Stimulated activated CD4-positive, alpha-beta T cell treated with anti-CD3 and anti-CD28 coated beads, Interleukin-12 subunit alpha, Interleukin-12 subunit beta, amount 100 ng/mL, for 4 hours (primary cell): Measurements from ENCODE around the gene RHEX.
"Not testable (repeated sequence)": the region's sequence is repeated elsewhere in the genome, so short reads cannot be mapped to it uniquely, and the experiment has no call there.

Experiments
- DNase-seq: peaks from one replicate; pipeline ENCODE4 v3.0.0-alpha.2; 2020

RHEX gene

DNA sequence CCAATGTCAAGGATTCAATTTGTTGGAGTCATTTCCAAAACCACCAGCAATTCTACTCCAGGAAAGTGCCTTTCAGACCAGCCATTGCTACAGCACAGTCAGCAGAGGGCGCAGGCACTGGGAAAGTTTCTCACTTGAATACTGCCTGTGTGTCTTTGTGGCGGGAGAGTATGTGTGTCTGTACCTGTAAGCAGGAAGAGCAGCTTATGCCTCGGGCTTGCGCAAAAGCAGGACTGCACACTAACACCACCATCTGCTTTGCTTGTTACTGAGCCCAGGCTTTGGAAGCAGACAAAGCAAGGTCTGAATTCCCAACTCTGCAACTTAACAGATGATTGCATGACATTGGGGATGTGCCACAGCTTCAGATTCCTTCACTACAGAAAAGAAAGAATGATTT is 22.3 kb upstream of the RHEX start:
- DNase-seq = peak; percentile 59

DNA sequence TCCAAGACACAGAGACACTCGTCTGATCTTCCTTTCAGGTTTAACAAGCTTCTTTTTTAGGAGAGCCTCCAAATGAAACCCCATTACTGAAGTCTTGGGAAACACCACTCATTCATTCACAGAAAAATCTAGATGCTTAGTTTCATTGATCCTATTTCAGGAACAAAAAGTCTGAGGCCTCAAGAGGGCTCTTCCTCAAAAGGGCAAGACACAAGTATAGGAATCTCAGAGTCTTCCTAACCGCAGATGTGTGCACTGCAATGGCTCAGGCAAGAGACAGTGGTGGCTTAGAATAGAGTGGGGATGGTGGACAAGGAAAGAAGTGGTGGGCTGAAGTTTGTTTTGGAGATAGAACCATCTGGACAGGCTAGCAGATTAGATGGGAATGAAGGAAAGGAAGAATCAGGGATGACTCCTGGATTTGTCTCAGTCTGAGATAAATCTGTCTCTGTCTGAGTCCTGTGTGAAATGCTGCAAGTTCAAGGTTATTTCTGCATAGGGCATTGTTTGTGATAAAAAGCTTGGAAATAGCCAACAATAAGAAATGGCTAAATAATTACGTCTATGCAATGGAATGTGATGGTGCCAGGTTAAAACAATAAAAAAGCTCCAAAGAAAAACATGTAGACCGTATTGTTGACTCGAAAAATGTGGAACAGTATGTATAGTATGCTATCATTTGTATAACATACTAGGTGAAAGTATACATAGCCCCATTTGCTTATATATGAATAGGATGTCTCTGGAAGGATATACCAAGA is 20.4 kb upstream of the RHEX start:
- DNase-seq = no peak

DNA sequence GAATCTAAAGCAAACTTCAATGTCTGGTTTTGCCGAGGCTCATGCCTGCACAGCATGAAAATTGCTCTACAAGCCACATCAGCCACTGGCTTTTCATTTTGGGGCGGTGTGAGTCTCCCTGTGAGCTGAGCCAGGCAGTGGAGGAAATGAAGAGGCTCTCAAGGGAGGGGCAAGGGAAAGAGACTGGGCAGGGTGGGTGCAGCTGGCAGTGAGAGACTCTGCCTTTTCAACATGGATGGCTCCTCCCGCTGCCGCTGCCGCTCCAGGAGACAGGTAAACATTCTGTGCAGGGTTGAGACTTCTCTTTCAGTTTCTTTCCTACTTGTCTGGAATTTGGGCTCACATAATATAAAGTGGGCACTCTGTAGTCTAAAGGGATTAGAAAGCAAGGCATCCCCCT is 17.9 kb upstream of the RHEX start:
- DNase-seq = no peak

DNA sequence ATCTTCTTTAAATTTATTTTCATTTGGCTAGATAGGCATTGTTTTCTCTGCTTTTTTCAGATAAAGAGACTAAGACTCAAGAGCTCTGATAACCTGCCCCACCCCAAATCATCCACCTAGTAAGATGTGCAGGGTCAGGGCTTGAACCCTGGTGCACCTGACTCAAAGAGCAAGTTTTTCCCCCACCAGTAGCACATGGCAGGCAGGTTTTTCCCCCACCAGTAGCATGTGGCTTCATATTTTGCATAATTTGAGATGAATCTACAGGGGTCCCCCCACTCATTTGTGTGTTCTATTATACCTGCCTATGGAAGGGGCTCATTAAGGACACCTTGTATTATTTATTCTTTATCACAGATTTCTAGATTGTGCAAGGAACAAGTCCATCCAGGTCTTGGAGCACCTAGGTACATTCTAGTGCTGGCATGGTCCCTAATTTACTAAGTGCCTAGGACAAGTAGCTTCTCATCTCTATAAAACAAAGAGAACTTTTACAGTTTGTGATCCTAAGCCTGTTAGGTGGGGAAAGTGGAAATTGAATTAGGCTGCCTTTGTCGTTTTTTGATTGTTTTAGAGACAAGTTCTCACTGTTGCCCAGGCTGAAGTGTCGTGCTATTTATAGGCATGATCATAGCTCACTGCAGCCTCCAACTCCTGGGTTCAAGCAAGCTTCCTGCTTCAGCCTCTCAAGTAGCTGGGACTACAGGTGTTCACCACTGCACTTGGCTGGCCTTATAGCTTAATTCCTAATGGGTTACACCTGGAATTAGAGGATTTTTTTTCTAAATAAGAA is 16.1 kb upstream of the RHEX start:
- no peak for DNase-seq

DNA sequence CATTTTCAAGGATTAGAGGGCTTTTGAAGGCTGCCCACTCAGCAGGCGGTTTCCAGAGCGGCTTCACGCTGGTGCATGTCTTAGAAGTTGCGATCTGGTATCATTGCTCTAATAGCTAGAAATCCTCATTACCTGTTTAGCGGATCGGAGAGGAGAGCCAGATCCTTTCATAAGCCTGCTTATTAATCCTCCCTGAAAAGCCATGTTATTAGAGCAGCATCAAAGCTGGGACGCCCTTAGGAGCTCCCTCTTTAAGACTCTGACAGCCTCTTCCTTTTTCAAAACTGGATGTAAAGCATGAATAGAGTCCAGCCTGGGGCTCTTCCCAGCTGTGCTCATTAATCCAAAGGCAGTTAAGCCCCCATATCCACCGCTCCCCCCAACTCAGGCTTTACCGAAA is 15.4 kb upstream of the RHEX start:
- no peak for DNase-seq

DNA sequence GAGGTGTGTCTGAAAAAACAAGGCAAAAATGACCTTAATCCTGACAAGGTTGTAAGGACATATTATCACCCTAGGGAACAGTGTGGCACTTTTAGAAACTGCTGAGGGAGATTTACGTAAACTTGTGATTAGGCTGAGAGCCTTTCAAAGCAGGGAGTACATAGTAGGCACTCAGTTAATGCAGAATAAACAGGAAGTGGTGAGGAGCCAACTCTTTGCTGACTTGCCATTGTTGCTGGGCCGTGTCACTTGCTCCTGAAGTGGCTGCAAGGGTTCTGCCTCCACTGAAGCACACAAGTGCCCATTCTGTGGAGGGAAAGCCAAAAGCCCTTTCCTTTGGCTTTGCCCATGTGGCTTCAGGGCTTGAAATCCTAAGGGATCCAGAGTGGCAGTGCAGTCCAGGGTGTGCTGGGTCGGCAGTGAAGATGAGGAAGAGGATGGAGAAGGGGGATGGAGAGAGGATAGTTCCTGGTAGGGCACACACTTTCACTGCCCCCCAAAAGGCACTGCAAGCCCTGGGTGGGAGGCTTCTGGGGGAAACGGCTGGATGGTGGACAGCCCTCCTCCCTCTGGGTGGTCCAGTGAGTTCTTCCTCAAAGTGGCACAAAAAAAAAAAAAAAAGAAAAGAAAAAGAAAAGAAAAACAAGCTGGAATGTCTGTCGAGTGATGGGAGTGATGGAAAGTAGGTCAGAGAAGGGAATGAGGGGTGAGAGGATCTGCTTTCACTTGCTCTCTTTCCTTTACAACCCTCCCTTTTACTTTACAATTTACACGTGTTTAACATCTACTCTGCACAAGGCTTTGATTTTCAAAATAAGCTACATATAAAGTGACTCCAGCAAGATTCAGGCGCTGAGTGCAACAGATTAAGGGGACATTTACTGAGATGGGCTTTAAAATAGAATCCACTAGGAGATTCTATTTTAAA is 13.7 kb upstream of the RHEX start:
- no peak for DNase-seq

DNA sequence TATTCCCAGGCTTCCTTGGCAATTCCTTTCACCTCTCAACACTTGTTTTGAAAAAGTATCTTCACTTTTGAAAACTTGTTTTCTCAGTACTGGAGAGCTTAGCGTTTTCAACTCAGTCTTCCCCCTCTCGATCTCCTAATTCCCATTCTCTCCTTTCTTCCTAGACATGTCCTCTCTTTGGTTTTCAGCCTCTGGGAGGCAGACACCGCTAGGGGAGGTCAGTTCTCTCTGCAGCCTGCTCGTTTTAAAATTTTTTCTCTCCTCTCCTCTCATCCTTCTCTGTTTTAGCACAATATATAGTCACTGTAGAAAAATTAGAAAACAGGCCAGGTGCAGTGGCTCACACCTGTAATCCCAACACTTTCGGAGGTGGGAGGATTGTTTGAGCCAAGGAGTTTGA is 12.6 kb upstream of the RHEX start:
- DNase-seq = no peak

DNA sequence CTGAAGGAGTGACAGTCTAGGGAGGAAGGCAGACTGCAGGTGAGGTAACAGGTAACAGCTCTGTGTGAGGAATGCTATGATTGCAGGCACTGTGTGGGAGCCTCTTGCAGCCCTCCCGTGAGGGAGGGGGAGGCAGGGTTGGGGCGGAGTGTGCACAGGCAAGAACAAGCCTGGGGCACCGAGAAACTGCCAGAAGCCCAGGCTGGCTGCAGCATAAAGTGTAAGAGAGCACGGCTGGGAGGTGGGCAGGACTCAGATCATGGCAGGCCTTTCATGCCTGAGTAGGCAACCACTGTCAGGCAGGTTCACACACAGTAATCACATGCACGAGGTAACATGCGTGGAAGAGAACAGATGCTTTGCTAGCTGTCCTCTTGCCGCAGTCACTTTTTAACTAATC is 11.3 kb upstream of the RHEX start:
- no peak for DNase-seq

DNA sequence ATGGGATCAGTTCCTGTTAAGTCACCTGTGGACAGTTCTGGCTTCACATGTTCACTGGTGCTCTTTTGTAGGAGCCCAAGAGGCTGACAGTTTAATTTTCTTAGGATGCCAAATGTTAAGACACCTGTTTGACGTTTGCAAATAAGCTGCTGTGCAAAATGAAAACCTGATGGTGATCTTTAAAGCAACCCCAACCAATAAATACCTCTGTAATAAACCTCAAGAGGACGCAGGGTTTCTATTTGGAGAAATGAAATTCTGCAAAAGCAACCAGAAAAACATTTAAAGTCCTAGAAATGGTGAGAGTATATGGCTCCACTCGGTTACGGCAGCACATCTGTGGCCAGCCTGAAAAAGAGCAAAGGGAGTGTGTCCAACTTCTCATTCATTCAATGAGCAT is 5.7 kb upstream of the RHEX start:
- no peak for DNase-seq

DNA sequence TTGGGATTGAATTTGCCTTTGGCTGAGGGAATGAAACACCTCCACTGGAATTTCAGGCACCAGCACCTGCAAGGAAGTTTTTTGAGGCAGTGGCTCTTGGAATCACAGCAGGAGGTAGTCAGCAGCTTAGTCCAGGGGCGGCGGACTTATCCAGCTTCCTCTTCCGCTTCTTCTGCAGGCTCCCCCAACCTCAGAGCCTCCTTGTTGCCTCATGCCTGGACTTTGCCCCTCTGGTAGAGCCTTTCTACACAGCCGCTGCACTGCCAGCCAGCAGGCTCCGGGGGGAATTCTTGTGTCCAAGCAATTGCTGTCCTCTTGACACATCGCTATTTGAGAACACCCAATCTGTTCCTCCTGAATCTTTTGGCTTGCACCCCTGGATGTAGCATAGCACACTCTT is 4.4 kb upstream of the RHEX start:
- no peak for DNase-seq

DNA sequence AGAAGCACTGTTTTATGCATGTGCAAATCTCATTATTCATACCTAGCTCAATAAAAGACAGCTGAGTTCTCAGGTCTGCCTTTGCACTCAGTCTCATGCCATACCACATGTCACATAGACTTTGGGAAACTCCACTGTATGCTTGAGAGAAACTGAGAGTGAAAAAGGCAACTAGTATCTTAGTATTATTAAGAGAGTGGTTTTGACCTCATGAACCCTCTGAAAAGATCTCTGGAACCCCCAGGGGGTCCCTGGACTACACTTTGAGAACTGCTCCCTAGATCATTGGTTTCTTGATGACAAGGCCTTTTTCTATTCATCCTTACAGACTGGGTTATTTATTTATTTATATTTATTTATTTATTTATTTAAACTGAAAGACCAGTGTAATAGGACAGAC is 3.7 kb upstream of the RHEX start:
- no peak for DNase-seq

DNA sequence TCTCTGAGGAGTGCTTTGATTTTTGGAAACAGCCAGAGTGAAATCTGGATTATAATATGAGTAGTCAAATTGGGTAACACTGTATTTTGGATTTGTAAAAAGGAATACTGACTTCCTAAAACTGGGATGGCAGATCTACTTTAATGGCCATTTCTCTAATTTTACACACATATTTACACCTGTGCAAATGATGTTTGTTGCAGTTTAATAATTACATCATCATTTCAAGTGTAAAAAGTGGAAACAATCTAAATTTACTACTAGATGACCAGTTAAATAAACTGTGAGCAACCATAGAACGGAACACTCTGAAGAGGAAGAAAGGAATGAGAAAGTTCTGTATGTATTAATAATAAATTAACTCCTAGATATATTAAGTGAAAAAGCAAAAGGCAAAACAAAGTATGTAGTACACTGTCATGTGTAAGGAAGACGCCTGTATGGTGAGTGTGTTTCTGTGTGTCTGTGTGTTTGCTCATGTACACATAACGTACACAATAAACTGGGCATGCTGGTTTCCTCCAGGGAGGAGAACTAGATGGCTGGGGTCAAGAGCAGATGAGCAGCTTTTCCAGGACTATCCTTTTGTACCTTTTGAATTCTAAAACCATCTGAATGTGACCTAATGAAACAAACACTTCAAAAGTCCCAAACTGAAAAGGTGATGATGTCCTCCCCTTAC is 2.9 kb upstream of the RHEX start:
- DNase-seq = no peak

DNA sequence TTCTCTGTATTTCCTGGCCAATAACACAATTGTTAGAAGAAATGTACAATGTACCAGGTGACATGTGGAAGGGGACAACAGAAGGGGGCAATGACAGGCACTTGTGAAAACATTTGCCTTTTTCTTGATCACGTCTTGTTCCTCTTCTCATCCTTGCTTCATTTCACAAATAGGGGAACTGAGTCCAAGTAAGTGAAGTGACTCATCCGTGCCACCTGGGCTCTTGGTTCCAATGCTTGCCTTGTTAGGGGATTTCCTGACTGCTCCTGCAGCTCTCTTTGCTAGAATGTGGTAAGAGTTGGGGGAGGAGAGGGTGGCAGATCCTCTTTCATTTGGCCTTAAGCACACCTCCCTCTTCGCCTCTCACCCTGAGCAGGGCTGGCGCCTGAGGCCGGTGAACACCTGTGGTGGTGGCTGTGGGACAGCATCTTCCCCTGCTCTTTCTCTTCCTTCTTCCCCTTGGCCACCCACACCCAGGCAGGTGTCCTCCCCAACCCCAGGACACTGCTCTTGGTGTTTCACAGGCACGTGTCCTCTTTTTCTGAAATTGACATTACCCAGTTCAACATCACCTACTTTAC is 2.2 kb upstream of the RHEX start:
- peak; percentile 33 for DNase-seq

DNA sequence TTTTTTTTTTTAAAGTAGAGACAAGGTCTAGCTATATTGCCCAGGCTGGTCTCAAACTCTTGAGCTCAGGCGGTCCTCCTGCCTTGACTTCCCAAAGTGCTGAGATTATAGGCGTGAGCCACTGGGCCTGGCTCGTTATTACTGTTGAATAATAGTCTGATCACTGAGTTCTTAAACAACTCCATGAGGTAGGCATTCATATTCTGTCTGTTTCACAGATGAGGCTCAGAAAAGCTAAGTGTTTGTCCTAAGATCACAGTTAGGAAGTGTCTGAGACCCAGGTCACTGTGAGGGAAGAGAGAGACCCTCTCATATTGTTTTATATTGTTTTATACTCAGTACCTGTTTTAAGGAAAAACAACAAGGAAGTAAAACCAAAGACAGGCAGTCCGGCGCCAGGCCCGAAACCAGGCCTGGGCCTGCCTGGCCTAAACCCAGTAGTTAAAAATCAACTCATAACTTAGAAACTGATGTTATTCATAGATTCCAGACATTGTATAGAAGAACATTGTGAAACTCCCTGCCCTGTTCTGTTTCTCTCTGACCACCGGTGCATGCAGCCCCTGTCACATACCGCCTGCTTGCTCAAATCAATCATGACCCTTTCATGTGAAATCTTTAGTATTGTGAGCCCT is 625 bp upstream of the RHEX start:
- DNase-seq = not testable (repeated sequence)

DNA sequence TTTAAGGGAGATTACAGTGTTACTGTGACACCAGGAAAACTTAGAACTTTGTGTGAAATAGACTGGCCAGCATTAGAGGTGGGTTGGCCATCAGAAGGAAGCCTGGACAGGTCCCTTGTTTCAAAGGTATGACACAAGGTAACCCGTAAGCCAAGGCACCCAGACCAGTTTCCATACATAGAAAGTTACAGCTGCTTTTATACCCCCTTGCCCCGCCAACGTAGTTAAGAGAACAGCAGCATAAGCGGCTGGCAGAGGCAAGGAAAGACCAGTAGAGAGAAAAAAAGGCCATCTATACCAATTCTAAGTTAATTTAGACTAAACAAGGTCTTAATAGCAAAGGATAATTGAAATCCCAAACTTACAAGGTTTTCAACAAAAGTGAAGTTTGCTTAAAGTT is 643 bp downstream of the RHEX start:
- not testable (repeated sequence) for DNase-seq

DNA sequence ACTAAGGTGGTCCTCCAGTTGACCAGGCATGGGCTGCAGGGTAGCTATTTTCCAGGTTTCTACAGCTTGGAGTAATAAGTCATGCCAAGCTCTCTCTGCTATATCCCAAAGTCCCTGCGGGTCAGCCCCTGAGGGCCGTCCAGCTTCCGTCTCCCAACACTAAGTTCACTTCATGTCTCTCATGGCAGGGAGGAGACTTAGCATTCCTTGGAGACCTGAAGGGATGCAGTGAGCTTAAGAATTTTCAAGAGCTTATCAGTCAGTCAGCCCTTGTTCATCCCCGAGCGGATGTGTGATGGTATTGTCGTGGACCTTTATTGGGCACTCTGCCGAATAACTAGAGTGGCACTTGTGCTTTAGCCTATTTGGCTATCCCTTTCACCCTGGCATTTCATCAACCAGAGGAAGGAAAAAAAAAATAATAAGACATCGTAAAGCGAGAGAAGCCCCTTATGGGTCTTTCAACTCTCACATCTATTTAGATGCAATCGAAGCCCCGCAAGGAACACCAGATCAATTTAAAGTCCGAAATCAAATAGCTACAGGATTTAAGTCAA is 2.2 kb downstream of the RHEX start:
- not testable (repeated sequence) for DNase-seq

DNA sequence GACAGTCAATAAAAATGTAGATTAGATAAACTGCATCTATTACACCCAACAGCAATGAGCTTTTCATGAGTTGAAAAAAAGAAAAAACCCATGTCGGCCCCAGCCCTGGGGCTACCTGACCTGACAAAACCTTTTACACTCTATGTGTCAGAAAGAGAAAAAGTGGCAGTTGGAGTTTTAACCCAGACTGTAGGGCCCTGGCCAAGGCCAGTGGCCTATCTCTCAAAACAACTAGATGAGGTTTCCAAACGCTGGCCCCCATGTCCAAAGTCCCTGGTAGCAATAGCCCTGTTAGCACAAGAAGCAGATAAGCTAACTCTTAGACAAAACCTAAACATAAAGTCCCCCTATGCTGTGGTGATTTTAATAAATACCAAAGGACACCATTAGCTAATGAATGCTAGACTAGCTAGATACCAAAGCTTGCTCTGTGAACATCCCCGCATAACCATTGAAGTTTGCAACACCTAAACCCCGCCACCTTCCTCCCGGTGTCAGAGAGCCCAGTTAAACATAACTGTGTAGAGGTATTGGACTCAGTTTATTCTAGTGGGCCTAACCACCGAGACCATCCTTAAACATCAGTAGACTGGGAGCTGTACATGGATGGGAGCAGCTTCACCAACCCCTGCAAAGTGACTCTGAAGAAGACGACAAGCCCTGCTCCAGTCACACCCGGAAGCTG is 2.8 kb downstream of the RHEX start:
- DNase-seq = not testable (repeated sequence)

DNA sequence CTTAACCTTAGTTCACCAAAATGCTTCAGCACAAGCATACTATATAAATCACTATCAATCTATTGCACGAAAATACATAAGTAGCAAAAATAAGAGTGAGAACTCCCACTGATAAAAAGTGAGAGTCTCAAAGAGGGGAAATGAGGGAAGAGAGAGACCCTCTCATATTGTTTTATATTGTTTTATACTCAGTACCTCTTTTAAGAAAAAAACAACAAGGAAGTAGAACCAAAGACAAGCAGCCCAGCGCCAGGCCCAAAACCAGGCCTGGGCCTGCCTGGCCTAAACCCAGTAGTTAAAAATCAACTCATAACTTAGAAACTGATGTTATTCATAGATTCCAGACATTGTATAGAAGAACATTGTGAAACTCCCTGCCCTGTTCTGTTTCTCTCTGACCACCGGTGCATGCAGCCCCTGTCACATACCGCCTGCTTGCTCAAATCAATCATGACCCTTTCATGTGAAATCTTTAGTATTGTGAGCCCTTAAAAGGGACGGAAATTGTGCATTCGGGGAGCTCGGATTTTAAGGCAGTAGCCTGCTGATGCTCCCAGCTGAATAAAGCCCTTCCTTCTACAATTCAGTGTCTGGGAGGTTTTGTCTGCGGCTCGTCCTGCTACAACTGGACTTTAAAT is 5.4 kb downstream of the RHEX start:
- not testable (repeated sequence) for DNase-seq

DNA sequence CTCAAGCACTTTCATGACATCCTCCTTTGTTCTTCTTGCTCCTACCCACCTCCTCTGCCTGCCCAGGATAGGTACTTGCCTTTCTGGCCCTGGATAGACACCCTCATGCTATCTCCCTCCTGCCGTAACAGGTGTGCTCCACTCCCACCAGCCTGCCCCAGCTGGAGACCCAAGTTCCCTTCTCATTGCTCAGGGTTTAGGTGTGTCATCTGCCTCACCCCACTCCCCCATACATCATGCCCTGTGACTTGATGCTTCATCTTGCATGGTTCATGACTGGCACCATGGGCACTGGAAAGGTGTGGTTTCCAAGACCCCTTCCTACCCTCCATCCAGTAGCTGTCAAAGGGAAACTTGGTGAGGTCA is 5.9 kb downstream of the RHEX start:
- no peak for DNase-seq

DNA sequence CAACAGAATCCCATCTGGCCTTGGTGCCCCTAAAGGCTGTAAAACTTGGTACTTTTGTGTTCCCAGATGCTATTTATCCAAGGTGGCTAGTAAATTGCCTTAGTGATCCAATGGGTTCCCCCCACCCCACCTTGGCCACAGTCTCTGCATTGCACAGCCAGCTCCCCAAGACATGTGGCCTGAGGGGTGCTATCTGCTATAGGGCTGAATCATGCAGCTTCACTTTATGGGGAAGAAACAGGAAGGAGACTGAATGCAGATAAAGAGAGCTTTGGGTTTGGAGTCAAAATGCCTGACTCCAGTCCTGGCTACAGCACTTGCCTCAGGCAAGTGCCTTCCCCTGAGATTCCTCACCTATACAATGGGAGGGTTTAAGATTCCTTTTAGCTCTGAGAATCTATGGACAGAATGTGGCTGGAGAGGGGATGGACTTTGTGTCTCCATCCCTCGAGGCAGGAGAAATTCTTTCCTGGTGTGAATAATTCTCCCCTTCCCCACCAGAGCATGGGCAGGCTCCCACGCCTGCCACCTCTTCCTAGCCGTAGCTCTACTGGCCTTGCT is 6.5 kb downstream of the RHEX start:
- DNase-seq = no peak
